ENCODE results near the gene TOR4A. TPM values are rescaled to one million over a fixed set of nuclear protein-coding genes. Genes with fewer than 3 reads are reported as not detected.

The TOR4A gene
- total and polyA plus RNA-seq, 12 donors: 4.7 to 21.5 (median 16.5) TPM

- Histone ChIP-seq H3K4me1 (peaks cover 3 to 47% (median 32%) of the 10 kb centered on the region in 9 donors), H3K9me3 (no peaks in the 10 kb centered on the region), H3K27ac (no peak overlapping the region), H3K4me3 (no peak overlapping the region), H3K27me3 (no peaks in the 10 kb centered on the region), H3K36me3 (peaks cover 0 to 26% (median 12%) of the 10 kb centered on the region in 9 donors)
- intact Hi-C loops (cut with DNase I): no loop called here
- no peak for DNase-seq
- TF ChIP-seq CTCF (IDR thresholded peaks at IDR 0.05): no peak
- WGBS, 2 donors: 93 to 95% methylated on average over 25 of the region's 25 CpGs
- no peak for ATAC-seq
Measured at GRCh38 chr9:137245450-137246421, 31.8 kb upstream of the TOR4A start.

- H3K4me3 ChIP-seq: no peak overlapping the region
- no peak overlapping the region for H3K27ac ChIP-seq
- TF ChIP-seq CTCF (IDR thresholded peaks at IDR 0.05): no peak
- 77 to 78% methylated on average over 20 of the region's 20 CpGs for WGBS, 2 donors
- DNase-seq (no peak), ATAC-seq (no peak)
- intact Hi-C loops (cut with DNase I): no loop called here
- H3K27me3 ChIP-seq: no peaks in the 10 kb centered on the region
- peaks cover 3 to 45% (median 28%) of the 10 kb centered on the region in 9 donors for H3K4me1 ChIP-seq
- peaks cover 0 to 18% (median 8%) of the 10 kb centered on the region in 9 donors for H3K36me3 ChIP-seq
- no peaks in the 10 kb centered on the region for H3K9me3 ChIP-seq
Measured at GRCh38 chr9:137247135-137247915, 30.2 kb upstream of the TOR4A start.

- H3K27ac ChIP-seq: no peak overlapping the region
- no peaks in the 10 kb centered on the region for H3K27me3 ChIP-seq
- no peak for TF ChIP-seq CTCF (IDR thresholded peaks at IDR 0.05)
- no peak for ATAC-seq
- intact Hi-C loops (cut with DNase I): no loop called here
- H3K4me3 ChIP-seq: no peak overlapping the region
- H3K36me3 ChIP-seq: peaks cover 0 to 13% (median 7%) of the 10 kb centered on the region in 9 donors
- peaks cover 0 to 40% (median 22%) of the 10 kb centered on the region in 9 donors for H3K4me1 ChIP-seq
- DNase-seq: no peak
- H3K9me3 ChIP-seq: no peaks in the 10 kb centered on the region
- WGBS, 2 donors: 85 to 87% methylated on average over 6 of the region's 6 CpGs
Measured at GRCh38 chr9:137247916-137248175, 29.7 kb upstream of the TOR4A start.

GRCh38 chr9:137250329-137251193 is 27.0 kb upstream of the TOR4A start:
- 35 to 42% methylated on average over 17 to 18 of the region's 18 CpGs for WGBS, 2 donors
- peaks cover 5 to 37% (median 22%) of the 10 kb centered on the region in 9 donors for H3K4me1 ChIP-seq
- no peaks in the 10 kb centered on the region for H3K36me3 ChIP-seq
- no peaks in the 10 kb centered on the region for H3K9me3 ChIP-seq
- peak in 5 of 8 donors; percentile 0 to 35 (median 16) for ATAC-seq
- no peak for DNase-seq
- peak overlapping the region in 5 of 10 donors; percentile 43 to 58 (median 51) for H3K27ac ChIP-seq
- no peak overlapping the region for H3K4me3 ChIP-seq
- no peaks in the 10 kb centered on the region for H3K27me3 ChIP-seq
- intact Hi-C loops (cut with DNase I): no loop called here
- TF ChIP-seq CTCF (IDR thresholded peaks at IDR 0.05): no peak

Data from heart right ventricle (tissue), 16 donors.